Putamen (tissue), 1 donor: ENCODE results near the gene NPSR1.
"Not testable (repeated sequence)": the region's sequence is repeated elsewhere in the genome, so short reads cannot be mapped to it uniquely, and the experiment has no call there.

ENCODE experiments used
- DNase-seq: peaks from one replicate; pipeline ENCODE4 v3.0.0-alpha.2; 2016; ENCODE audit warnings: low spot score

Gene NPSR1

GRCh38 chr7:34657632-34658268, at the start of gene NPSR1:
Gene NPSR1 (plus strand): TSS chr7:34658218. CDS start chr7:34658413, 195 bp downstream.
- no peak for DNase-seq

GRCh38 chr7:34612661-34613060, 45.4 kb upstream of the NPSR1 start:
- no peak for DNase-seq

GRCh38 chr7:34620425-34620824, 37.6 kb upstream of the NPSR1 start:
- DNase-seq = no peak

- DNase-seq = no peak
Measured at GRCh38 chr7:34622182-34622581, 35.8 kb upstream of the NPSR1 start.

GRCh38 chr7:34622771-34623250, 35.2 kb upstream of the NPSR1 start:
- no peak for DNase-seq

GRCh38 chr7:34628618-34629017, 29.4 kb upstream of the NPSR1 start:
- DNase-seq = not testable (repeated sequence)

- DNase-seq = no peak
Measured at GRCh38 chr7:34652809-34653208, 5.2 kb upstream of the NPSR1 start.

GRCh38 chr7:34653787-34654186, 4.2 kb upstream of the NPSR1 start:
- no peak for DNase-seq

GRCh38 chr7:34655384-34655783, 2.6 kb upstream of the NPSR1 start:
- DNase-seq = no peak

GRCh38 chr7:34656041-34656440, 2.0 kb upstream of the NPSR1 start:
- no peak for DNase-seq

GRCh38 chr7:34659472-34660075, 1.6 kb downstream of the NPSR1 start:
- DNase-seq = no peak

GRCh38 chr7:34662058-34662708, 4.2 kb downstream of the NPSR1 start:
- DNase-seq = no peak

GRCh38 chr7:34664755-34665154, 6.7 kb downstream of the NPSR1 start:
- no peak for DNase-seq

- no peak for DNase-seq
Measured at GRCh38 chr7:34672430-34672829, 14.4 kb downstream of the NPSR1 start.

GRCh38 chr7:34673066-34673465, 15.0 kb downstream of the NPSR1 start:
- no peak for DNase-seq

- no peak for DNase-seq
Measured at GRCh38 chr7:34675749-34676374, 17.8 kb downstream of the NPSR1 start.

GRCh38 chr7:34677491-34677890, 19.5 kb downstream of the NPSR1 start:
- DNase-seq = no peak

GRCh38 chr7:34687529-34687928, 29.5 kb downstream of the NPSR1 start:
- no peak for DNase-seq

- DNase-seq = no peak
Measured at GRCh38 chr7:34696415-34696814, 38.4 kb downstream of the NPSR1 start.

GRCh38 chr7:34709771-34710170, 51.8 kb downstream of the NPSR1 start:
- no peak for DNase-seq

- no peak for DNase-seq
Measured at GRCh38 chr7:34718867-34719266, 60.8 kb downstream of the NPSR1 start.

GRCh38 chr7:34719636-34720035, 61.6 kb downstream of the NPSR1 start:
- DNase-seq = no peak

- no peak for DNase-seq
Measured at GRCh38 chr7:34720289-34720688, 62.3 kb downstream of the NPSR1 start.
